Measurements from ENCODE around the gene CALHM1. TPM values are rescaled to one million over a fixed set of nuclear protein-coding genes. Genes with fewer than 3 reads are reported as not detected.

CALHM1 gene
- total and polyA plus RNA-seq, 10 donors, result 0.04 to 0.52 (median 0.10) TPM; not detected in 7

GRCh38 chr10:103457176-103457712 lies 1.5 kb downstream of the CALHM1 start:
- no peaks in the 10 kb centered on the region for H3K36me3 ChIP-seq
- WGBS, 5 donors, result 80 to 86% (median 84%) methylated on average over 7 to 8 of the region's 8 CpGs
- TF ChIP-seq POLR2AphosphoS5 (IDR thresholded peaks at IDR 0.05) (no peak), POLR2A (IDR thresholded peaks at IDR 0.05) (no peak), CTCF (IDR thresholded peaks at IDR 0.05 in 8 of 11, conservative IDR thresholded peaks at IDR 0.05 in 3 of 11) (no peak)

DNA sequence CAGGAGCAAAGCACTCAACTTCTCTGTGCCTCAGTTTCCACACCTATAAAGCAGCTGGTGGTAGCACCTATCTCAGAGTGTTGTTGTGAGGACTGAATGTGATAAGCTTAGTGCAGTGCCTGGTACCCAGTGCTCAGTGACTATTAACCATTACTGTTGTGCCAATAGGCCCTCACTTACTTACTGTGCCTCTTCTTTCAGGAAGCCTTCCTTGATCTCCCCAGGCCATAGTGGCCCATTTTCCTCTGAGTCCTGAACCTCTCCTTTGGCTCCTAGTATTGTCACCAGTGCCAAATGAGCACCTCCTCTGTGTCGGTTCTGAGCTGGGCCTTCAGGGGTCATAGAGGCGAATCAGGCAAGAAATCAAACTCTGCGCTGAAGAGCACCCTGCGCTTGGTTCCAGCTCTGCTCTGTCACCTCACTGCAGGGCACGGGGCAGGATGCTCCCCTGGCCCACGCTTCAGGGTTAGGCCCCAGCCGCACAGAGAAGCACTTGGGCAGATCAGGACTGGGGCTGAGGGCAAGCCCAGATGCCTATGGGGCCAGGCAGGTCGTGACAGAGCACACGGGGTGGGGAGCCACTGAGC lies 2.5 kb downstream of the CALHM1 start:
- no peaks in the 10 kb centered on the region for H3K9me3 ChIP-seq
- intact Hi-C loops (cut with DNase I; ENCODE audit: low total_unique reads), result no loop called here
- no peak overlapping the region for H3K4me3 ChIP-seq
- no peaks in the 10 kb centered on the region for H3K36me3 ChIP-seq
- peaks cover 0 to 45% (median 25%) of the 10 kb centered on the region in 6 donors for H3K4me1 ChIP-seq
- no peak overlapping the region for H3K27ac ChIP-seq
- WGBS, 5 donors, result 81 to 93% (median 90%) methylated on average over 8 to 9 of the region's 9 CpGs
- peaks cover 0 to 7% (median 0%) of the 10 kb centered on the region in 7 donors for H3K27me3 ChIP-seq (replicated peaks in 1 of 7)
- TF ChIP-seq POLR2AphosphoS5 (IDR thresholded peaks at IDR 0.05), result no peak
- TF ChIP-seq CTCF (IDR thresholded peaks at IDR 0.05 in 8 of 11, conservative IDR thresholded peaks at IDR 0.05 in 3 of 11), result no peak
- TF ChIP-seq POLR2A (IDR thresholded peaks at IDR 0.05), result no peak
- DNase-seq, result no peak

More at GRCh38 chr10:103457176-103457712, 1.5 kb downstream of the CALHM1 start:
- Histone ChIP-seq H3K27ac (no peak overlapping the region), H3K9me3 (no peaks in the 10 kb centered on the region), H3K27me3 (replicated peaks in 1 of 7) (no peaks in the 10 kb centered on the region), H3K4me1 (peaks cover 0 to 34% (median 15%) of the 10 kb centered on the region in 6 donors), H3K4me3 (no peak overlapping the region)
- intact Hi-C loops (cut with DNase I; ENCODE audit: low total_unique reads), result no loop called here
- no peak for DNase-seq

DNA sequence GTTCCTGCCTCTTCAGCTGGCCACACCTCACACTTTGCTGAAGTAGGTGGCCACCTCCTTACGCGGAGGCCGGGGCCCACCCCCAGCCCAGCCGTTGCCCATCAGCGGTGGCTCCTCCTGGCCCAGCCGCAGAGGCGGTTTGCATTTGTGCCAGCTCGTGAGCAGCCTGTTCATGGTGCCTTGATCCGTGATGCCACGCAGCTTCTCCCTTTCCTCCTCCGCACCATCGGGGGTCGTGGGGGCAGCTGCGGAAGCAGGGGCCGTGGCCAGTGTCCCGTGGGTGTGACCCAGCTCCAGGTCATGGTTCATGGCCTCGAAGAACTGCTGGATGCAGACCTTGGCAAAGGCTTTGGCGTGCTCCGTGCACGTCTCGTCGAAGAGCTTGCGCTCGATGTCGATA lies 3.5 kb downstream of the CALHM1 start:
- Histone ChIP-seq H3K4me3 (no peak overlapping the region), H3K27me3 (replicated peaks in 1 of 7) (peaks cover 0 to 7% (median 0%) of the 10 kb centered on the region in 7 donors), H3K4me1 (peaks cover 6 to 55% (median 34%) of the 10 kb centered on the region in 6 donors), H3K27ac (no peak overlapping the region), H3K36me3 (peaks cover 0 to 4% (median 0%) of the 10 kb centered on the region in 6 donors), H3K9me3 (no peaks in the 10 kb centered on the region)
- intact Hi-C loops (cut with DNase I; ENCODE audit: low total_unique reads), result no loop called here
- DNase-seq, result no peak
- WGBS, 5 donors, result 88 to 95% (median 89%) methylated on average over 23 to 25 of the region's 25 CpGs
- no peak for TF ChIP-seq CTCF (IDR thresholded peaks at IDR 0.05 in 8 of 11, conservative IDR thresholded peaks at IDR 0.05 in 3 of 11)
- TF ChIP-seq POLR2A (IDR thresholded peaks at IDR 0.05), result no peak
- TF ChIP-seq POLR2AphosphoS5 (IDR thresholded peaks at IDR 0.05), result no peak

- Histone ChIP-seq H3K27me3 (replicated peaks in 1 of 7) (peaks cover 0 to 7% (median 0%) of the 10 kb centered on the region in 7 donors), H3K36me3 (peaks cover 0 to 16% (median 8%) of the 10 kb centered on the region in 6 donors), H3K27ac (no peak overlapping the region), H3K4me1 (peaks cover 18 to 60% (median 46%) of the 10 kb centered on the region in 6 donors), H3K4me3 (no peak overlapping the region), H3K9me3 (no peaks in the 10 kb centered on the region)
- no peak for DNase-seq
- intact Hi-C loops (cut with DNase I; ENCODE audit: low total_unique reads), result loop anchor here (5.0 kb wide), 1 partner anchor 37 kb away; no protein-coding TSS in a partner anchor
- TF ChIP-seq CTCF (IDR thresholded peaks at IDR 0.05 in 8 of 11, conservative IDR thresholded peaks at IDR 0.05 in 3 of 11), result no peak
- no peak for TF ChIP-seq POLR2A (IDR thresholded peaks at IDR 0.05)
- no peak for TF ChIP-seq POLR2AphosphoS5 (IDR thresholded peaks at IDR 0.05)
- WGBS, 5 donors, result 70 to 85% (median 75%) methylated on average over 4 of the region's 4 CpGs
These were observed 4.7 kb downstream of the CALHM1 start for GRCh38 chr10:103454026-103454425.

Measured in spleen (tissue), 11 donors.